Omental fat pad (tissue), 4 donors: ENCODE data around the gene PEX3. TPM values are rescaled to one million over a fixed set of nuclear protein-coding genes. Genes with fewer than 3 reads are reported as not detected.

Experiments used
- ATAC-seq: fragments of 150-250 bp; one replicate; pipeline ENCODE4 v1.9.1; 2016; ENCODE audit warnings: mild to moderate bottlenecking, moderate library complexity; ENCODE audit not compliant: low FRiP score
- DNase-seq: peaks from one replicate; pipeline ENCODE4 v3.0.0-alpha.2; 2019; ENCODE audit warnings: low spot score
- CTCF ChIP-seq, 3 donors: fragments of 450-650 bp; IDR thresholded peaks; one replicate each; pipeline ENCODE4 v1.5.1; 2016 to 2017; ENCODE audit warnings: antibody characterized with exemption in 3 of 3, mild to moderate bottlenecking in 3 of 3, moderate library complexity in 2 of 3
- total RNA-seq, 4 donors: library from RNA; depleted of rRNA; stranded (reverse); fragments of >200 nt; gene quantifications; one replicate each; pipeline ENCODE4 v1.1.0, GENCODE V29; 2016

PEX3 gene
- total RNA-seq, 4 donors from 2014 or later = 9.7 to 14.2 (median 11.9) TPM

GRCh38 chr6:143513410-143513809 lies 62.8 kb downstream of the PEX3 start:
- no peak for DNase-seq
- TF ChIP-seq CTCF (IDR thresholded peaks at IDR 0.05) = no peak
- no peak for ATAC-seq

GRCh38 chr6:143515061-143515760 lies 64.6 kb downstream of the PEX3 start:
- TF ChIP-seq CTCF (IDR thresholded peaks at IDR 0.05) = no peak
- ATAC-seq = no peak
- no peak for DNase-seq

- no peak for TF ChIP-seq CTCF (IDR thresholded peaks at IDR 0.05)
- DNase-seq = no peak
- ATAC-seq = no peak
Observed at GRCh38 chr6:143515766-143516355, 65.3 kb downstream of the PEX3 start.

- no peak for DNase-seq
- TF ChIP-seq CTCF (IDR thresholded peaks at IDR 0.05) = no peak
- no peak for ATAC-seq
Observed at GRCh38 chr6:143516690-143517446, 66.3 kb downstream of the PEX3 start.

GRCh38 chr6:143517447-143517773 lies 66.8 kb downstream of the PEX3 start:
- DNase-seq (no peak), ATAC-seq (no peak)
- no peak for TF ChIP-seq CTCF (IDR thresholded peaks at IDR 0.05)

- ATAC-seq = no peak
- TF ChIP-seq CTCF (IDR thresholded peaks at IDR 0.05) = no peak
- no peak for DNase-seq
Observed at GRCh38 chr6:143522039-143522600, 71.5 kb downstream of the PEX3 start.
